ENCODE results near the gene FRMD4A.

DNA sequence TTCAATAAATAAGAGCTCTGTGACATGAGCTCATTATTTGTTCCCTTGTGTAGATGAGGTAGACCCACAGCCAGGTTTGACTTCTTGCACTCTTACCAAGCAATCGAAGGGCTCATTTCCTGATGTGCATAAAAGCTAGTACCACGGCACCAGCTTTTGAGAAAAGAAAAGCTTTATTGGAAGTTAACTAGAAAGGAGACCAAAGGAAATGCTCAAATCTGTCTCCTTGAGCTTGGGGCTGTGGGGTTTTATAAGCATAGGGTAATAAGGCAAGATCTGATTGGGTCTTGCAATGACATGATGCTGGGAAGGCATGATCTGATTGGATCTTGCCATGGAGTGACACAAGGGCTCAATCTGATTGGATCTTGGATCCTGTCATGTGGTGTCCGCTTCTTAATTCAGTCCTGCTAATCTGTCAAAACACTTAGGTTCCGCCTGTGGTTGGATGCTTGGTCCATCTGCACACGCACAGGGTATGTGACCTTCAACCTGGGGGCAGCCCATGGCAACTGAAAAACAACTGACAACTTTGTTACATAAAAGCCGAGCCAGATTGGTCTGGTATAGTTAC lies 47.8 kb upstream of the FRMD4A start:
- no peak for TF ChIP-seq FOXM1 (IDR thresholded peaks at IDR 0.05; ENCODE audit: borderline replicate concordance)
- no peak for TF ChIP-seq ZNF384 (IDR thresholded peaks at IDR 0.05)
- no peak for TF ChIP-seq ARNT (IDR thresholded peaks at IDR 0.05)
- no peak for TF ChIP-seq HDGF (IDR thresholded peaks at IDR 0.05; ENCODE audit: borderline replicate concordance)
